ENCODE results near the gene CCDC182.

CCDC182 gene

GRCh38 chr17:57755480-57756070 is 10.5 kb upstream of the CCDC182 start:
- DNase-seq = no peak

DNA sequence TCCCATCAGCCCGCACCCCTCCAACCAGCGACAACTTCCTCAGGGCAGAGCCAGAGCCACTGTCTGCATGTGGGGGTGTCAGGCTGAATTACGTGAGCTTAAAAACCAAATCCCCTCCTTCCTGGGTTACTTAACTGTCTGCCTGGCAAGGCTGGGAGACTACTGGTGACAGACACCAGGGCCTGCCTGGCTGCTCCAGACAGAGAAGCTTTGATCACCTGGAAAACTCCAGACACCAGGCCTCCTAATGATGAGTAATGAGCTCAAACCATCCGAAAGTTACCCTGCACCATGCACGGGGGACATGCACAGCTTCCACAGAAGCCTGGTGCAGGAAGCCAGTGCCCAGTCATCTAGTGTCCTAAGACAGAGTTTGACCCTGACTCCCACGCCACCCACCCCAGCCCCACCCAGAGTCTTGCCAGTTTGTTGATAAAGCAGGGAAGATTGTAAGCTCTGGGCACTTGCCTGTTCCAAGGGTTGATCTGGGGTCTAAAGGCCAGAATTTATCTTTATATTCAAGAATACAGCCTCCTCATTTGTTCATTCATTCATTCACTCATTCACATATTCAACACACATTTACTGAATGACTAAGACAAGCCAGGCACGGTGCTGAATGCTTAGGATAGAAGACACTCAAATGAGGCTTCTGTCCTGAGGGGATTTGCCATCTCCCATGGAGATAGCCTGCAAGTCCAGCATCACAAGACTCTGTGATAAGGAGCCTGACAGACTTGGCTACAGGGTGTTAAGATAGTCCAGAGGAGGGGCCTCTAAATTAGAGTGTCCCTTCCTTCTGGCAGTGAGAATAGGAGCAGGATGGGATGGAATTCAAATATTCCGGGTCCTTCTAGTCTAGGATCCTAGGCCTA is 7.2 kb upstream of the CCDC182 start:
- DNase-seq = no peak

DNA sequence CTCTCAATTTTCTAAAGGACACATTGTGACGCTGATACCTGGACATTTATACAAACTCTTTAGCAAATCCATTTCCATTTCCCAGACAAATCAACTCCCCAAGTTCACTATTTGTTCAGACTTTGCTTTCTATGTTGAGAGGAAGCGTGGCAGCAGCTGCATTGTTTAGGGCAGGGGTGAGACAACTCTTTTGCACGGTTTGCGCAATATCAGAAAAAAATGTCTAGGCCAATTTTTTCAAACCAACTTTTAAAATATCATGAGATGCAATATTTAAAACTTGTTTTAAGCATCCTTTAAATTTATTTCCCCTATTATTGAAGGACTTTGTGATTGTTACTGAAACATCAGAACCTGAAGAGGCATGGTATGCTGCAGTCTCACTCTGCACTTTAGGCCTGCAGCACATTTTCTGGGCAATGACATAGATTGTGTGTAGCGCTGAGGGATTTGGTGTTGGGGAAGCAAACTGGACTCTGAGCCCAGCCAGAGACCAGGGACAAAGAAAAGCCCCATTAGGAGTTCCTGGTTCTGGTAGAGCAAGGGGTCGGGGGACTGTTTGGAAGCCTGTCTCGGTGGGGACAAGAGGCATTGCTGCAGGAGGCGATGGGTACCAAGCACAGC is 6.4 kb upstream of the CCDC182 start:
- no peak for DNase-seq

DNA sequence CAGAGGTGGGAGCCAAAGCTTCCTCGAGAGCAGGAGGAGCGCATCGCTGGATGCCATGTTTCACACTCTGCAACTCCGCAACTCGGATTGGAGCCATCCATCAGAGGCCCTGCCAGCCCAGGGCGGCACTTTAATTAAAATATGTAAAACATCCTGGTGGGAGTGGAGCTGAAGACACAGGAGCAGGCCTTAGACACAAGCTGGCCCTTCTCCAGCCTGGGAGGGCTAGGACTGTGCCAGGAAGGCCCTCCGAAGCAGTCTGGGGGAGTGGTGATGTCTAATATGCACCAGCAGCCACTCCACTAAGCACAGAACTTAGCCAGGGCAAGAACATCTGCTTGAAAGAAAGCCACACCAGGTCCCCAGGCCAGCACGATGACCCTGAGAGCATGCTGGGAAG is 5.8 kb upstream of the CCDC182 start:
- DNase-seq = no peak

- DNase-seq = no peak
These were observed 5.2 kb upstream of the CCDC182 start for GRCh38 chr17:57750109-57750871.

GRCh38 chr17:57749701-57750100 is 4.6 kb upstream of the CCDC182 start:
- no peak for DNase-seq

DNA sequence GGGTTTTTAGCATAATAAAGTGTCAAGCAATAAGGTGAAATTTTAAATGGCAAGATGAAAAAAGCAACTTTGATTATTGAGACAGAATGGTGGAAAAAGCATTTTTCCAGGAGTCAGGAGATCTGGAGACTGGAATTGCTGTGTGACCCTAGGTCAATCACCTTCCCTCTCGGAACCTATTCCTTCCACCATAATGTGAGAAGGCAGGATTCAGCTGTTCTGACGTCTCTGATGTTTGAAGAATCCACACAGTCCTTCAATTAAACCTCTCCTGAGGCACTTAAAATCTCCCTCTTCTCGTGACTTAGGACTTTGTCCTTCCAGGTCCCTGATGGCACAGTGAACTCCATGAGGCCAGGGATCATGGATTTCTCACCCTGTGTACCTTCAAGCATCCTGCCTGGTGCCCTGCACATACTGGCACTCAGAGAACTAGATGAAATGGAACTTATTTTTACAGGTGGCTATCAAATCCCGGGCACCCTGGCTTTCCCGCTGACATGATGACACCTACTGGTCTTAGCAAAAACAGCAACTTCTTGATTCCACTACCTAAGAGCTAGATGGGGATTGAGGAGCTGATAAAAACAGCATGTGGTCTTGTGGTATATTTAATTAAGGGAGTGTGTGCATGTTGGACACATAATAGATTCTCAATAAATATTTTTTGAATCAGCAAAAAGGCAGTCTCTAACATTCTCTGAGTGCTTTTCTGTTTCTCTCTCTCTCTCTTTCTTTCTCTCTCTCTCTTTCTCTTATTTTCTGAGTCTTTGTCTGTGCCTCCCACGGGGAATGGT is 2.3 kb upstream of the CCDC182 start:
- no peak for DNase-seq

GRCh38 chr17:57746221-57746620 is 1.1 kb upstream of the CCDC182 start:
- DNase-seq = no peak

GRCh38 chr17:57744195-57745170 is 616 bp downstream of the CCDC182 start:
- DNase-seq = no peak

DNA sequence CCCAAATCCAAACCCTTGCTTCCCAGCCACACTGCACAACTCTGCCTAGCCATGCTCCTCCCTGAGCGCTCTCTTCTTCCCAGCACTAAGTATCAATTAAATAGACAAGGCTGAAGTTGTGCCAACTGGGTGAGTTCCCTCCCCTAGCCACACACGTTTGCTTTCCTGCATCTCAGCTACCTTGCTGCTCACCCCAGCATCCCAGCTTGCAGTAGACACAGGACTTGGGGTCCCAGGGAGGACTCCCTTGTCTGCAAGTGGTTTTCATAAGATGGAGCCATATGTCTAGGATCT is 4.9 kb downstream of the CCDC182 start:
- DNase-seq = no peak

DNA sequence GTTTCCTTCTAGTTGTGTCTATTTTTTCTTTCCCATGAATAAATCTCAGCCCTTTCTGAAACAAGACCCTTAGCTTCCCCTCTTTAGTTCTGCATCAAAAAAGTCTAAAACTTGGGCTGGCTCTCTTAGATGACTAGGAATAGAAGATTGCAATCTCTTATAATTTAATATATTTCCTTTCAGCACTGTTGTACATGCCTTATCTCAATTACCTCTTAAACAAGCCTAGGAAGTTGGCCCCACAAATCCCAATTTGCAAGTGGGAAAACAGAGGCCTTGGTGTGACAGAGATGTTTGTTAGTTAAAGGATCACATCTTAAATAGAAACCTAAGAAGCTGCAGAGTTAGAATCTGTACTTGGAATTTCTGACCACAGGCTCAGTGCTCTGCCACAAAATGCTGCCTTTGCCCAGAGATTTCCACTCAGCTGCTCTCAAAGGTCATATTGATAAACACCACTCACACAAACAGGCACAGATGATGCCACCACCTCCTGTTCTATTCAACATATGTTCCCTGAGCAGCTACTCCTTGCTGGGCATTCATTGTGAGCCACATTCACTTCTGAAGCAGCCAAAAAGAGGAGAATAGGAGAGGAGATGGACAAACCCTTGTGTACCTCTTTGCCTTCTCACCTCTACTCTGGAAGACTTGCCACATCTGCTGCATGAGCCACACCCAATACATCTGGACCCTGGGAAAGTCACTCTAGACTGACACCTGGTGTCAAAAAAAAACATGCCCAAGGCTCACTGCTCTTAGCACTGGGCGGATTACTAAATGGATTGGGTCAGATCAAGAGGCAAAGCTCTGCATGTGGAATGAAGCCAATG is 5.5 kb downstream of the CCDC182 start:
- DNase-seq = no peak

DNA sequence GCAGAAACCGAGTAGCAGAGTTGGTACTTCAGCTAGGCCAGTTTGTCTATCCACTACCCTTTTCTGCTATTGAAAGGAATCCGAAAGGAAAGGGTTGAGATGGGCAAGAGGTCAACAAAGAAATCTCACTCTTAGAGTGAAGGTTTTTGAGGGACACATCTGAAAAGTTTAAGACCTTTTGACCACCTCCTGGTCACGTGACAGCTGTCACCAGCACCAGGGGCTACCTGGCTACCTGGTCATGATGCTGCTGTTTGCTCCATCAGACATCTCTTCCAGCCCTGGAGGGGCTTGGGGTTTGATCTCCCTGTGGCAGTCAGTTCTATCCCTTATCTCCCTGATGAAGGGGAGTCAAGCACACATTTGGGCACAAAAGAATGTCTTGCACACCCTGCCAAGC is 7.6 kb downstream of the CCDC182 start:
- no peak for DNase-seq

- DNase-seq = no peak
These were observed 9.4 kb downstream of the CCDC182 start for GRCh38 chr17:57735707-57736106.

- no peak for DNase-seq
These were observed 9.9 kb downstream of the CCDC182 start for GRCh38 chr17:57735230-57735629.

DNA sequence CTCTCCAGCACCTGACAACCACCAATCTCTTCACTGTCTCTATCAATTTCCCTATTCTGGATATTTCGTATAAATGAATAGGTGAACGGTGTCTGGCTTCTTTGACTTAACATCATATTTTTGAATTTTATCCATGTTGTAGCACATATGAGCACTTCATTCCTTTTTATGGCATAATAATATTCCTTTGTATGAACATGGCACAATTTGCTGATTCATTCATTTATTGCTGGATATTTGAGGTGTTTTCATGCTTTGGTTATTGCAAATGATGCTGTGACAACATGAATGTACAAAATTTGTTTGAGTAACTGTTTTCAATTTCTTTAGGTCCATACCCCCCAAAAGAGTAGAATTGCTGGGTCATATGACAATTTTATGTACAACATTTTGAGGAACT is 12.0 kb downstream of the CCDC182 start:
- DNase-seq = no peak

DNA sequence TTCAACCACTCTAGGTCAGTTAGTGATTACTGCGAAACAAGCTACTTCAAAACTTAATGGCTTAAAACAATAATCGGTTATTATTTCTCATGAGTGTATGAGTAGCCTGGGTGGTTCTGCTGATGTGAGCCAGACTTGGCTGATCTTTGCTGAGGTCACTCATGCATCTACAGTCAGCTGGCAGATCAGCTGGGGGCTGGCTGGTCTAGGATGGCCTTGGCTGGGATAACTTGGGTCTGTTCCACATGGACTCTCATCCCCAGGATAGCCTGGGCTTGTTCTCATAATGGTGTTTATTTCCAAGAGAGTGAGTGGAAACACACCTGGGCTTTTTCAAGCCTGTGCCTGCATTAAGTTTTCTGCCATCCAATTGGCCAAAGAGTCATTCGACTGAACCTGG is 13.0 kb downstream of the CCDC182 start:
- no peak for DNase-seq

DNA sequence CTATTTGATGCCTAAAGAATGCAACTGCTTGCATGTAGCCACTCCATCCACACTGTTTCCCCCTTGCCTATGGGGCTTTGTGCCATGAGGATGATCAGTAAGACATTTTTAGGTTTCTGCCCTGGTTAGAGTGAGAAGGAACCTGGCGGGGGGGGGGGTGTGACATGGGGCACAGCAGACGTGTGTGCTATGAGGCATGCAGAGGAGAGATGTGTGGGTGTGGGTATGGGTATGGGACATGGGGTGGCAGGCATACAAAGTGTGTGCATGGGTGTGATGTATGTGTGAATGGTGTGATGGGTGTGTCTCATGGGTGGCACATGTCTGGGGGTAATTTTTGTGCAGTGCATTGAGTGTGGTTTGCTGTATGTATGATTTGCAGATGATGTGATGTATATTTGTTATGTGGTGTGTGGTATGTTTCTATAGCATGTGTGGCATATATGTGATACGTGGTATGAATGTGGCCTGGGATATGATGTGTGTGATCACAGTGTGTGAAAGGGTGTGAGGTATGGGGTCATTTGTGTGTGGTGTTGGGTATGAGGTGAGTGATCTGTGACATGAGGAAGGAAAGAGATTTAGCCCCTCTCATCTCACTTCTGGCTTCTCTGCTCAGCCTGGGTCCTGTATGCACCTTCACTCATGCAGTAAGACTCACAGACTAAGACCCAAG is 14.9 kb downstream of the CCDC182 start:
- DNase-seq = no peak

GRCh38 chr17:57727630-57728175 is 17.4 kb downstream of the CCDC182 start:
- DNase-seq = no peak

DNA sequence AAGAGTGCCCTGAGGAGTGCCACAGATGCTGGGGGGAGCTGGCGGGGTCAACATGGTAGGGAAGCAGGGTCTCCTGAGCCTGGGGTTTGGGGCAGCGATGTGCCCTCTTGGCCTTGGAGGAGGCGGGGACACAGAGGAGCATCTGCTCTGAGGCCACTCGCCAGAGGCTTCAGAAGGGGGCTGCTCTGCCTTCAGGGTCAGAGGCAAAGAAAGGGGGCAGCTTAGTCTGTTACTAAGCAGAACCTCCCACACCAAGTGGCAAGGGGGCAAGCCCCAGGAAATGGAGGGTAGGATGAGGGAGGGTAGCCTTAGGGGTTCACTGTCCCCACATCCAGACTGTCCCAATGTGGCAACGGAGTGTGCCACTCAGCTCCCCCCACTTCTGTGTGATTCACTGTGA is 18.3 kb downstream of the CCDC182 start:
- no peak for DNase-seq

Measured in NCI-H1417 treated with DMSO at 0.1 percent for 48 hours (cell line).